HG03095 (cell line): Measurements from ENCODE around the gene AP2S1.
A peak's percentile ranks its signal among the peaks of the same experiment; 100 is the strongest.
"Not testable (repeated sequence)": the region's sequence is repeated elsewhere in the genome, so short reads cannot be mapped to it uniquely, and the experiment has no call there.

ENCODE experiments used
- ATAC-seq: cut with Tn5 transposase; IDR thresholded peaks from one replicate; pipeline ENCODE4 v1.9.1; 2021; ENCODE audit warnings: moderate library complexity; ENCODE audit not compliant: unreplicated experiment

Gene AP2S1

DNA sequence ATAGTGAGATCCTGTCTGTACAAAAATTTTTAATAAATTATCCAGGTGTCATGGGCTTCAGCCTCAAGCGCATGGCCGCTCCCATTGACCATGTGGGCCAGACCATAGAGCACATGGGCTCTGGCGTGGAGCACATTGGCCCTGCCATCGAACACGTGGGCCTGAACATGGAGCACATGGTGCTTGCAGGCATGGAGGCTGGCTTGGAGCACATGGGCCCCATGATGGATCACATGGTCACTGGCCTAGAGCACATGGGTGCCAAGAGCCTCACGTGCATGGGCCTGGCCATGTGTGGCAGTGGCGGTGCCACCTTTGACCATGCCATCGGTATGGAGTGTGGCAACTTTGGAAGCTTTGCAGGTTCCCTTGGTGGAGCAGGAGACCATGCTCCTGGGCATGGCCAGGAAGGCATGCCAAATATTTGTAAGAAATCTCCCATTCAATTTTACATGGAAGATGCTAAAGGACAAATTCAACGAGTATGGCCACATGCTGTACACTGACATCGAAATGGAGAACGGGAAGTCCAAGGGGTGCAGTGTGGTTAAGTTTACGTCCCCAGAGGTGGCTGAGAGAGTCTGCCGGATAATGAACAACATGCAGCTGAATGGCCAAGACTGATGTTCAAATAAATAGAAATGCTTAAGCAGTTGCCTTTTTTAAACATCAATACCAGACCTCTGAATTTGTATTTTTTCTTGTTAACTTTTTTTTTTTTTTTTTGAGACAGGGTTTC, 40.9 kb downstream of the AP2S1 start:
- ATAC-seq = no peak

DNA sequence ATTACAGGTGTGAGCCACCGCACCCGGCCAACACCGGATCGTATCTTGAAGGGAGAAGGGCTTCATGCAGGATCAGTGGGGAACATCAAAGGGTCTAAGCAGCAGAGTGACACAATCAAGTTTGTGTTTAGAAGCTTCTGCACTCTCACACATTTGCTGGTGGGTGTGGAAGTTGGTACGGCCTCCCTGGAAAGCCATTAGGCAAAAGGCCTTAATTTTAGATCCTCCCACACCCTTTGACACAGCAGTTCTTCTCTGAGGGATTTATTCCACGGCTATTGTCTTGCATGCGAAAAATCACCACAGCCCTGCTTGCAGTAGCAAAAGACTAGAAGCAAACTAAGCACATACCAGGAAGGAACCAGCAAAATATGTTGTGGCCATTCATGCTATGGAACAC, 44.0 kb downstream of the AP2S1 start:
- no peak for ATAC-seq

DNA sequence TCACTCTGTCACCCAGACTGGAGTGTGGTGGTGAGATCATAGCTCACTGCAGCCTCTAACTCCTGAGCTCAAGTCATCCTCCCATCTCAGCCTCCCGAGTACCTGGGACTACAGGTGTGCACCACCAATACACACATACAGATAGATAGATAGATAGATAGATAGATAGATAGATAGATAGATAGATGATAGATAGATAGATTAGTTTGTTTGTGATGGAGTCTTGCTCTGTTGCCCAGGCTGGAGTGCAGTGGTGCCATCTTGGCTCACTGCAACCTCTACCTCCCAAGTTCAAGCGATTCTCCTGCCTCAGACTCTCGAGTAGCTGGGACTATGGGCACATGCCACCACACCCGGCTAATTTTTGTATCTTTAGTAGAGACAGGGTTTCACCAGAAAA, 46.2 kb downstream of the AP2S1 start:
- ATAC-seq = not testable (repeated sequence)

DNA sequence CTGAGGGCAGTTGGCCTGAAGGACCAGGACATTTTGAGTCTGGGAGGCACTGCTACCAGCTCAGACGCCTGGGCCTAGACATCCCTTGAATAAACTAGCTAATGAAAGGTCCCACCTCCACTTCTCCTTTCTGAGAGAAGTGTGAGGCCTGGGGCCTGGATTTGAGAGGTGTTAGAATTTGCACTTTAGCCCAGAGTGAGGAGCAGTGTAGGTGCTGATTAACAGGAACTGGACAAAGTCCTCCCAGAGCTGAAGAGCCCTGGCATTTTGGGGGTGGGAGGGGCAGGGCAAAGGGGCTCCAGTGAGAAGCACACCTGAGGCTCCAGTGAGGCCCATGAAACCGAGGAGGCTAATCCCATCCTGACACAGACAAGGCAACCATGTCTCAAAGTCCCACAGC, 47.1 kb downstream of the AP2S1 start:
- no peak for ATAC-seq

DNA sequence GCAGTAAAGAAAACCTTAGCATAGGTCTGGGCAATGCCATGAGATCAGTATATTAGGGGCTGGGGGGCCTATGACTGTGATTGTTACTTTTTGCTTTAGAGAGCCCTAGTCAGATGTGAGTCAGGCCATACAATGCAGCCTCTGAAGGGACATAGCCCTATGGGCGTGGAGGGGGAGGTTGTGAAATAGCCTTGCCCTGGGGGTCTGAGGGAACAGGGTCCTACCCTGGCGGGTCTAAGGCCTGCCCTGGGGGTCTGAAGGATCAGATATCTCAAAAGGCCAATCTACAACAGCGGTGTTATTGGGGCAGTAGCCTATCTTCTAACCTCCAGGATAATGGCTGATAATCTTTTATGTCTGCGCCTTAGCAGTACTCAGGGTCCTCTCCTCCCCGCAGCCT, 48.5 kb downstream of the AP2S1 start:
- no peak for ATAC-seq

DNA sequence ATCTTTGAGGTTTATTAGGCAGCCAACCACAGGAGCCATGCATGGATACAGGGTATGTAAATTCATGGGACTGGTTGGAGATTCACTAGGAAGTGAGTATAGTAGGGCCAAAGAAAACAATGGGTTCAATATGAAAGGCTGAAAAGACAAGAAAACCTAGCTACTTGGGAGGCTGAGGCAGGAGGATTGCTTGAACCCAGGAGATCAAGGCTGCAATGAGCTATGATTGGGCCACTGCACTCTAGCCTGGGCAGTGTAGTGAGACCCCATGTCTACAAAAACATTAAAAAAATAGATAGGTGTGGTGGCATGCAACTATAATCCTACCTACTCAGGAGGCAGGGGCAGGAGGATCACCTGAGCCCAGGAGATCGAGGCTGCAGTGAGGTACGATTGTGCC, 51.9 kb downstream of the AP2S1 start:
- ATAC-seq = no peak

DNA sequence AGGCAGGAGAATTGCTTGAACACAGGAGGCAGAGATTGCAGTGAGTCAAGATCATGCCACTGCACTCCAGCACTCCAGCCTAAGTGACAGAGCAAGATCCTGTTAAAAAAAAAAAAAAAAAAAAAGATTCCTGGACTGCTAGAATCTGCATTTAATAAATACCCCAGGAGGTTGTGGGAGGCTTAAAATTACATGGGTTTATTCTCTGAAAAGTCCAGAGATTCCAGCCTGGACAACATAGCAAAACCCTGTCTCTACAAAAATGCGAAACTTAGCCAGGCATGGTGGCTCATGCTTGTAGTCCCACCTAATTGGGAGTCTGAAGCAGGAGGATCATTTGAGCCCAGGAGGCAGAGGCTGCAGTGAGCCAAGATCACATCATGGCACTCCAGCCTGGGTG, 52.8 kb downstream of the AP2S1 start:
- no peak for ATAC-seq

DNA sequence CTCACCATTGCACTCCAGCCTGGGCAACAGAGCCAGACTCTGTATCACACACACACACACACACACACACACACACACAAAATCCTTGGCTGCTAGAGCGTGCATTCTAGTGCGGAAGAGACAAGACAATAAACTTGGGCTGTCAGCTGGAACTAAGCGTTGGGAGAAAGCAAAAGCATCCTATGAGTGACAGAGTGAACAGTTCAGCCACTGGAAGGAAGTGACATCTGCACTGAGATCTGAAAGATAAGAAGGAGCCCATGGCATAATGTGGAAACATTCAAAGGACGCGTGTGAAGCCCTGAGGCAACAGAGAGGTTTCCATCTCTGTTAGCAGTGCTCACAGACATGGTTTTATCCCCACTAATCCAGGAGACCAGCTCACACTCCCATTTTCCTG, 58.7 kb downstream of the AP2S1 start:
- ATAC-seq = no peak

DNA sequence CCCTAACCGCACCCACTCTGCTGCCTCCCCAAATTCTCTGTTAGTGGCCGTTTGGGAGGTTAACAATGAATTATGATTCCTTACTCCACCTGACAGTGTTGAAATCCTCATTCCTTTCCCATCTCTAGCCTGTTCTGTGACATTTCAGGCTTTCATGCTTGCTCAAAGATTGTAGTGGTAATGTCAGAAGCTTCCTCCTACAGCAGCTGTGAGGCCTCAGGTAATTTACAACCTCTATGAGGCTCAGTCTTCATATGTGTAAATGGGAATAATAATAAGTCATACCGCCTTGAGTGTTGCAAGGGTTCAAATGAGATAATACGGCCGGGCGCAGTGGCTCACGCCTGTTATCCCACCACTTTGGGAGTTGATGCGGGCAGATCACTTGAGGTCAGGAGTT, 61.3 kb downstream of the AP2S1 start:
- ATAC-seq = no peak

DNA sequence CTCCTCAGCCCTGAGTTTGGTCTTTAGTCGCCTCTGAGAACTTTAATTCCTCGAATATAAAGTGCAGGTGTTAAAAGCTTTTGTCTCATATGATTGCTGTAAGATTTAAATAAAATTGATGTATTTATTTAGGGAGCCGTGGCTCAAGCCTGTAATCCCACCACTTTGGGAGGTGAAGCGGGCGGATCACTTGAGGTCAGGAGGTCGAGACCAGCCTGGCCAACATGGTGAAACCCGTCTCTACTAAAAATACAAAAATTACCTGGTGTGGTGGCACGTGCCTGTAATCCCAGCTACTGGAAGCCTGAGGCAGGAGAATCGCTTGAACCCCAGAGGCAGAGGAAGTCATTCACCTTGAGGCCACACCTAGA, 61.7 kb downstream of the AP2S1 start:
- no peak for ATAC-seq

DNA sequence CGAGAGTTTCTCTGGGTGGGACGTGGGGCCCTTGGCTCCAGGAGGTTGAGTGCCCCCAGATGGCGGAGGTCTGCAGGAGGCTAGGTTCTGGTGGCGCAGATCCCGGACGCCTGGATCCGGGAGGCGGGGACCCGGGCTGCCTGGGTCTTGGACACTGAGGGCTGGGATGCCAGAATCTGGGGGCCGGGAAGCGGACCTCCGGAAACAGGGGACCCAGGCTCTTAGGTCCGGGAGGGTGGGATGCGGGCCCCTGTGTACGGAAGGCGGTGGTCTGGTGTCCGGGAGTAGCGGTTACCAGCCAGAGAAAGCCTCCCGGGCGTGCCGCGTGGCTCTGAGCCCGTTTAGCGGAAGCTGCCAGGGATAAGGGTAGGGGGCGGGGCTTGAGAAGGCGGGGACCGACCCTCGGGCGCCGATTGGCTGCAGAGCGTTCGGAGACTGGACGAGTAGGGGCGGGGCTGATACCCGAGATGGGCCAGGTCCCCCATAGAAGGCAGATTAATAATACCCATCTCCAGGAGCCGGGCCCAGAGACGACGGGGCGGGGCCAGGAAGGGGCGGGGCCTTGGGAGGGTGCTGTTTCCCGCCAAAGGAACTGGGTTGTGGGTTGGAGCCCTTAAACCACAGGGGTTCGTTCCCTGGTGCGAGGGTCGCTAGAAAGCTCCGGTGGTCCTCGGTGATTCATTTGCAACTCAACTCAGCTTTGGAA, 62.2 kb downstream of the AP2S1 start, which contains the start of gene SLC1A5:
SLC1A5 (minus strand) TSS at position 333 of the 706 bp plus-strand sequence. CDS start 629 bp downstream, outside the sequence.
- peak; percentile 56 for ATAC-seq
